ENCODE data around the gene PTMA. TPM values are rescaled to one million over a fixed set of nuclear protein-coding genes. Genes with fewer than 3 reads are reported as not detected.

Gene PTMA
- polyA plus RNA-seq, 2 of the 4 experiments (the other 2 are of a cell fraction), result 1,191 to 2,360 TPM

- no peak overlapping the region for H3K4me3 ChIP-seq
- no peaks in the 10 kb centered on the region for H3K9me3 ChIP-seq
- peak overlapping the region; percentile 67 to 88; a peak in 5 of 6 replicates for H3K27ac ChIP-seq
- ChIA-PET POLR2A (no interaction called here), CTCF (interaction anchor here (1.3 to 95.1 kb wide), 3 partner anchors 4 to 120 kb away, joined by 3 to 4158 read pairs (median 4158); partner anchors contain the start of gene PTMA)
- no peak for FAIRE-seq
- 92% methylated on average over 4 of the region's 4 CpGs for WGBS (ENCODE audit: missing lambda C conversion rate)
- H3K4me1 ChIP-seq, result peaks cover 4% of the 10 kb centered on the region; the same call in 2 of the 3 replicates
- H3K4me2 ChIP-seq, result no peak overlapping the region
- peak; percentile 85; the same call in 1 of the 2 replicates for TF ChIP-seq KDM1A (IDR thresholded peaks at IDR 0.05; ENCODE audit: low read depth)
- no peak for TF ChIP-seq CHD4 (IDR thresholded peaks at IDR 0.05; ENCODE audit: borderline replicate concordance)
- ATAC-seq, result no peak
- DNase-seq (ENCODE audit: low read depth in 1 of 2, low spot score in 1 of 2), result no peak
These were observed 20.4 kb upstream of the PTMA start for GRCh38 chr2:231687961-231688360.

- no peak overlapping the region for H3K4me2 ChIP-seq
- no peak overlapping the region for H3K27ac ChIP-seq
- no peak for TF ChIP-seq CBX8 (IDR thresholded peaks at IDR 0.05)
- no peak for TF ChIP-seq HOXA7 (CRISPR knock-in tag; IDR thresholded peaks at IDR 0.05)
- no peak for TF ChIP-seq MAX (IDR thresholded peaks at IDR 0.05)
- POLR2A ChIA-PET, result no interaction called here
- FAIRE-seq (no peak), ATAC-seq (no peak), DNase-seq (ENCODE audit: low read depth in 1 of 2, low spot score in 1 of 2) (no peak)
- CTCF ChIA-PET, result interaction anchor here (78.4 to 95.1 kb wide), 2 partner anchors 5 to 38 kb away, joined by 4158 read pairs; partner anchors contain the start of gene PTMA
- no peaks in the 10 kb centered on the region for H3K9me3 ChIP-seq
- peaks cover 4% of the 10 kb centered on the region; the same call in 2 of the 3 replicates for H3K4me1 ChIP-seq
- 91% methylated on average over 9 of the region's 17 CpGs for WGBS (ENCODE audit: missing lambda C conversion rate)
- H3K4me3 ChIP-seq, result no peak overlapping the region
These were observed 19.6 kb upstream of the PTMA start for GRCh38 chr2:231688719-231689118.

GRCh38 chr2:231689124-231689893 lies 19.0 kb upstream of the PTMA start:
- TF ChIP-seq SMC3 (IDR thresholded peaks at IDR 0.05) (no peak), BHLHE40 (IDR thresholded peaks at IDR 0.05; ENCODE audit: low read depth, low read length) (no peak), MAX (IDR thresholded peaks at IDR 0.05) (no peak), HEYL (CRISPR knock-in tag; IDR thresholded peaks at IDR 0.05) (no peak), HES2 (IDR thresholded peaks at IDR 0.05) (no peak), RNF2 (IDR thresholded peaks at IDR 0.05; ENCODE audit: borderline replicate concordance, low read depth) (no peak), EP300 (IDR thresholded peaks at IDR 0.05) (no peak), MAFK (IDR thresholded peaks at IDR 0.05; ENCODE audit: partially characterized antibody) (no peak), CBX2 (IDR thresholded peaks at IDR 0.05; ENCODE audit: borderline replicate concordance, low read depth) (no peak), JUN (IDR thresholded peaks at IDR 0.05) (no peak), ZNF302 (CRISPR knock-in tag; IDR thresholded peaks at IDR 0.05) (no peak), ESRRA (IDR thresholded peaks at IDR 0.05; ENCODE audit: borderline replicate concordance, low read length) (no peak), HDAC2 (IDR thresholded peaks at IDR 0.05) (no peak), KDM1A (IDR thresholded peaks at IDR 0.05; ENCODE audit: low read depth) (no peak), RFX5 (IDR thresholded peaks at IDR 0.05) (no peak), RAD21 (conservative IDR thresholded peaks at IDR 0.05 in 1 of 2, IDR thresholded peaks at IDR 0.05 in 1 of 2) (no peak), TFCP2L1 (CRISPR knock-in tag; IDR thresholded peaks at IDR 0.05) (no peak), CTCF (IDR thresholded peaks at IDR 0.05) (no peak), GATA3 (IDR thresholded peaks at IDR 0.05; ENCODE audit: borderline replicate concordance) (no peak)
- TF ChIP-seq, protein P1, sequence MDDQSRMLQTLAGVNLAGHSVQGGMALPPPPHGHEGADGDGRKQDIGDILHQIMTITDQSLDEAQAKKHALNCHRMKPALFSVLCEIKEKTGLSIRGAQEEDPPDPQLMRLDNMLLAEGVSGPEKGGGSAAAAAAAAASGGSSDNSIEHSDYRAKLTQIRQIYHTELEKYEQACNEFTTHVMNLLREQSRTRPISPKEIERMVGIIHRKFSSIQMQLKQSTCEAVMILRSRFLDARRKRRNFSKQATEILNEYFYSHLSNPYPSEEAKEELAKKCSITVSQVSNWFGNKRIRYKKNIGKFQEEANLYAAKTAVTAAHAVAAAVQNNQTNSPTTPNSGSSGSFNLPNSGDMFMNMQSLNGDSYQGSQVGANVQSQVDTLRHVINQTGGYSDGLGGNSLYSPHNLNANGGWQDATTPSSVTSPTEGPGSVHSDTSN (IDR thresholded peaks at IDR 0.05), result no peak
- POLR2A ChIA-PET, result no interaction called here

More at GRCh38 chr2:231689124-231689893, 19.0 kb upstream of the PTMA start:
- CTCF ChIA-PET, result interaction anchor here (78.4 to 95.1 kb wide), 2 partner anchors 6 to 38 kb away, joined by 4158 read pairs; partner anchors contain the start of gene PTMA
- peaks cover 4% of the 10 kb centered on the region; the same call in 2 of the 3 replicates for H3K4me1 ChIP-seq
- H3K4me2 ChIP-seq, result no peak overlapping the region
- ATAC-seq (no peak), DNase-seq (ENCODE audit: low read depth in 1 of 2, low spot score in 1 of 2) (no peak), FAIRE-seq (no peak)
- H3K27ac ChIP-seq, result no peak overlapping the region
- H3K4me3 ChIP-seq, result no peak overlapping the region
- H3K9me3 ChIP-seq, result no peaks in the 10 kb centered on the region
- WGBS (ENCODE audit: missing lambda C conversion rate), result 81% methylated on average over 15 of the region's 15 CpGs
